Measurements from ENCODE around the gene RBM19. TPM values are rescaled to one million over a fixed set of nuclear protein-coding genes. Genes with fewer than 3 reads are reported as not detected.
A peak's percentile ranks its signal among the peaks of the same experiment; 100 is the strongest.

Gene RBM19
- polyA plus RNA-seq, 1 donor from 2014 or later, result 16.5 TPM

DNA sequence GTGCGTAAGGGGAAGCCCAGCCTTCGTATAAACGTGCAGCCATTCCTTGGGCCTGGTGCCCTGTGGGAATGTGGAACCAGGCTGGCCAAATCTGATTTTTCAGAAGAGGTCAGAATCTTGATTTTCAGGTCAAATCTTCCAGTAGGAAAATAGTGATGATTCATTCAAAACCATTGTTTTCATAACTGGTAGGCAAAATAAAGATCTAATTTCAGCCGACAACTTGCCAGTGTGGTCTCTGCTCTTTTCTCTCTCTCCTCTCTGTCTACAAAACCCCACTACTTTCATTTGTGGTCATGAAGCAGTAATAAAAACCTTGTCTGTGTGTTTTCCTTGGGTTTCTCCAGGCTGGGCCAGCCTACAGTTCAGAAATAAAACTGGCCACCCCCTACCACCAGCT lies 135.1 kb downstream of the RBM19 start:
- no peaks in the 10 kb centered on the region for H3K9me3 Mint-ChIP-seq
- peaks cover 7% of the 10 kb centered on the region for H3K36me3 Mint-ChIP-seq
- no peaks in the 10 kb centered on the region for H3K27me3 Mint-ChIP-seq
- no peak overlapping the region for H3K27ac Mint-ChIP-seq
- peaks cover 3 to 6% (median 4%) of the 10 kb centered on the region in 3 donors for H3K4me1 Mint-ChIP-seq
- no peak overlapping the region for H3K4me3 Mint-ChIP-seq

DNA sequence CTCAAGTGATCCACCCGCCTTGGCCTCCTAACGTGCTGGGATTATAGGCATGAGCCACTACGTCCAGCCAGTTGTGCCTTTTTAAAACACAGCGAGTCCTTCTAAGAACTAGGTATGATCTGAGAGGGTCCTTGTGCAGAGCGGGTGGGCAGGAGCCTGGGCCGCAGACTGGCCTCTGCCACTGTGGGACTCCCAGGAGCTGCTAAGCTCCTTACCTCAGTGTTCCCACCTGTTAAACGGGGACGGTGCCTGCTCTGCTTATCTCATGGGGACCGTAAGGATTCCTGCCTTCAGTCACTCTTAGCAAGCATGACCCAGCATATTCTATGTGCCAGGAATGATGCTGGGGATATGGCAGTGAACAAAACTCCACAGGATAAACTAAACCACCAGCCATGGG lies 136.9 kb downstream of the RBM19 start:
- Mint-ChIP-seq H3K4me1 (peaks cover 1 to 6% (median 4%) of the 10 kb centered on the region in 3 donors), H3K27me3 (no peaks in the 10 kb centered on the region), H3K9me3 (no peaks in the 10 kb centered on the region), H3K4me3 (no peak overlapping the region), H3K36me3 (peaks cover 7% of the 10 kb centered on the region), H3K27ac (no peak overlapping the region)

DNA sequence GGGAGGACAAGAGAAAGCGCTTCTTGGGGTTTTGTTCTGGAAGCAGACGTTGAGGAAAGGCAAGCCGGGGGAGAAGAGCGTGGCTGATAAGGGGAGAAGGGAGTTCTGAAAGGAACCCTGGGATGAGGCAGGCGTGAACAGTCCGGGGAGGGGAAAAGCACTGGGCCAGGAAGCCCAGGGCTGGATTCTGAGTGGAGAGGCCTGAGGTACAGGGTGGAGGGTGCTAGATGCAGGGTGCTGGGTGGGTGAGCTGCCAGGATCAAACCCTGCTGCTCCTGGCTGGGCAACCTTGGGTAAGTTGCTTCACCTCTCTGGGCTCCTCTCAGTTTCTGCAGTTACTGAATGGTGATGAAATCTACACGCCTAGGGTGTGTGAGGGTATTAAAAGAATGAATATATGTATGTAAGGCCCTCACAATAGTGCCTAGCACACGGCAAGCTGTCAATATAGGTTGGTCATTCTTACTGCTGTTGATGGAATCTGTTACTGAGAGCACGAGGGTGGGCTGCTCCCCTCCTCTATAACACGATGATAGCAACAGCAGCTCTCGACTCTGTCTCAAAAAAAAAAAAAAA lies 138.5 kb downstream of the RBM19 start:
- Mint-ChIP-seq H3K27ac (no peak overlapping the region), H3K36me3 (peaks cover 10% of the 10 kb centered on the region), H3K4me1 (peaks cover 0 to 1% (median 0%) of the 10 kb centered on the region in 3 donors), H3K9me3 (no peaks in the 10 kb centered on the region), H3K4me3 (no peak overlapping the region), H3K27me3 (no peaks in the 10 kb centered on the region)

DNA sequence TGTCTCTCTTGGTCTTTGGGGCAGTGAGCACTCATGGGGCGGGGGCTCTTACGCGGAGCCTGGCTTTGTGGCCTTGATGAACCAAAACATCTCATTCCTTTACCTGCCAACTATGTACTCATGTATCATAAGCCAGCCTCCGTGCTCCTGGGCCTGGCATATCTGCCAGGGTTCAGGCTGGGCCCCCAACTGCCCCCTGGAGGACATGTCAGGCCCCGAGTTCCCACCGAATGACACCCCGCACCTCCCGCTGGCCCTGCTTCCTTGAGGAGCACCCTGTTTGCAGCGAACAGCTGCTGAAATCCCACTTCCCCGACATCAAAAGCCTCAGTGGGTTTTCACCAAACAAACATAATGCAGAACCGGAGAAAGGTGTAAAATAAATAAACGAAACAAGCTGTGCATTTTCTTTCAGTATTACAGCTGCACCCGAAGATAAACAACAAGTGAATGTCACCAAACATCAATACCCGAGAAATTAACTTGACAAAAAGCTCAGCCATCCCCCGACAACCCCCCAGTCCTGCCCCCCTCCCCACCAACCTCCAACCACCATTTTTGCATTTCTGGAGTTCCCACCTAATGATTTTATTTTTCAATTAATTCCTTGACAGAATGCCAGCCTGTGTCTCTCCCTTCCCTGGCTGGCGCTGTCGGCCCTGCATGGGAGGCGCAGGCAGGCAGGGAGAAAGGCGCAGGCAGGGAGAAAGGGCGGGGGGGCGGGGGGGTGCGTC lies 139.2 kb downstream of the RBM19 start:
- Mint-ChIP-seq H3K4me1 (peaks cover 0 to 1% (median 0%) of the 10 kb centered on the region in 3 donors), H3K9me3 (no peaks in the 10 kb centered on the region), H3K27ac (no peak overlapping the region), H3K27me3 (no peaks in the 10 kb centered on the region), H3K4me3 (no peak overlapping the region), H3K36me3 (peaks cover 10% of the 10 kb centered on the region)

DNA sequence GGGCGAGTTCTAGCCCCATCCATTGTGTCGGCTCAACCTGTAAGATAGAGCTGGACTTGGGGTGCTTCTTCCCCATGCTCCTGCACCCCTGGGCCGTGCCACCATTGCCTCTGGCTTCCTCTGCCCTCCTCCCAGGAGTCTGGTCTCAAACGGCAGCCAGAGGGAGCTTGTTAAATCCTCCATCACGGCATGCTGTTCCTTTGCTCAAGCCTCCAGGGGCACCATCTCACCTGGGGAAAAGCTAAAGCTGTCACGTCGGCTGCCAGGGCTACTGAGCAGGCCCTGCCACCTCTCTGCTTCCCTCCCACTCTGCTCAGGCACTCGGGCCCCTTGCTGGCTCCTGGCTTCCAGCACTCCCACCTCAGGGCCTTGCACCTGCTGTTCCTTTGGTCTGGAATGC lies 140.4 kb downstream of the RBM19 start:
- H3K27ac Mint-ChIP-seq, result no peak overlapping the region
- H3K27me3 Mint-ChIP-seq, result no peaks in the 10 kb centered on the region
- peaks cover 10% of the 10 kb centered on the region for H3K36me3 Mint-ChIP-seq
- H3K4me3 Mint-ChIP-seq, result no peak overlapping the region
- no peaks in the 10 kb centered on the region for H3K9me3 Mint-ChIP-seq
- H3K4me1 Mint-ChIP-seq, result peaks cover 0 to 1% (median 0%) of the 10 kb centered on the region in 3 donors

DNA sequence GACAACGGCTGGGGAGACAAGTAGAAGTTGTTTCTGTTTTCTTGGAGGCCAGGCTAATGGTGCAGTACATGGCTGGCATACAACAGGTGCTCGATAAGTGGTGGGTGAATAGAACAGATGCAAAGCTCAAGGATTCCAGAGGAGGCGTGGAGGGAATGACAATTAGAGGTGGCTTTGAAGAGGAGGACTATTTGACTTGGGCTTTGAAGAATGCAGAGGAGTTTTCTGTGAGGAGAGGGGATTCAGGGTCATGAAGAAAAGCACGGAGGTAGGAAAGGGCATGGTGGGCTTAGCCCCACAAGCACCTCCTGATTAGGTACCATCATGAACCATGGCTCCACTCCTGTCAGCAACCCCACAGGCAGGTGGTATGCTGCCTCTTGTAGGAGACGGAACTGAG lies 142.3 kb downstream of the RBM19 start:
- H3K4me1 Mint-ChIP-seq, result peaks cover 0 to 1% (median 0%) of the 10 kb centered on the region in 3 donors
- peaks cover 10% of the 10 kb centered on the region for H3K36me3 Mint-ChIP-seq
- H3K9me3 Mint-ChIP-seq, result no peaks in the 10 kb centered on the region
- no peaks in the 10 kb centered on the region for H3K27me3 Mint-ChIP-seq
- H3K4me3 Mint-ChIP-seq, result no peak overlapping the region
- H3K27ac Mint-ChIP-seq, result no peak overlapping the region

DNA sequence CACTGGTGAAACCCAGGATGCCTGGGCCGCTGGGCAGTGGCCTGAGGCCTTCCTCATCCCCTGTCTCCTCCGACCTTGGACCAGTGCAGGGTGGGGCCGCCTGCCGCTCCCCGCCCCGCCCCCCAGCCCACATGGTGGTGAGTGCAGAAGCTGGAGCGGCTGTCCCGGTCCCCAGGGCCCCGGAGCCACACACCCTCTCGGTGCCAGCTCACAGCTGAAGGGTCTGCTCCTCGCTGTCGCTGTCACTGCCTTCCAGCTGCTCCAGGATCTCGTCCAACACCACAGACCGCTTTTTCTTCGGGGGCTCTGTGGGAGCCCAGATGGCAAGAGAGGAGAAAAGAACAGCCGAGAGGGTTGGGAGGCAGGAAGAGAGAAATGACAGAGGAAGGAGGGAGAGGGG lies 143.1 kb downstream of the RBM19 start:
- Mint-ChIP-seq H3K27ac (no peak overlapping the region), H3K27me3 (no peaks in the 10 kb centered on the region), H3K36me3 (peaks cover 10% of the 10 kb centered on the region), H3K4me1 (peaks cover 0 to 1% (median 0%) of the 10 kb centered on the region in 3 donors), H3K9me3 (no peaks in the 10 kb centered on the region), H3K4me3 (no peak overlapping the region)

DNA sequence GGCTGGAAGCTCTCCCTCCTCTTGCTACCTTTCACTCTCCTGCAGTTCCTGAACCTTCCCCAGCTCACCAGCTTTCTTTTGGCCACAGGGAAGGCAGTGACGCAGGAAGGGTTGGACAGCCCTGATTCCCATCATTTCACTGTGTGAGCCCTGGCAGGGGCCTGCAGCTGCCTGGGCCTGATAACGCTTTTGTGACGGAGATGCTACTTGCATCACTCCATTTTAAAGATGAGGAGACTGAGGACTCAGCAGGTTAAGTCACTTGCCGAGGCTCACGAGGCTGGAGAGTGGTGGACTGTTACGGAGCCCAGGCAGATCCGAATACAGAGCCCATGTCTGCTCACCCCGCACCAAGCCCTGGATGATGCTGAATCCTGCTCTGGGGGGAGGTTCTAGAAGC lies 145.3 kb downstream of the RBM19 start:
- Mint-ChIP-seq H3K9me3 (no peaks in the 10 kb centered on the region), H3K36me3 (peaks cover 12% of the 10 kb centered on the region), H3K4me1 (peaks cover 0 to 1% (median 0%) of the 10 kb centered on the region in 3 donors)

DNA sequence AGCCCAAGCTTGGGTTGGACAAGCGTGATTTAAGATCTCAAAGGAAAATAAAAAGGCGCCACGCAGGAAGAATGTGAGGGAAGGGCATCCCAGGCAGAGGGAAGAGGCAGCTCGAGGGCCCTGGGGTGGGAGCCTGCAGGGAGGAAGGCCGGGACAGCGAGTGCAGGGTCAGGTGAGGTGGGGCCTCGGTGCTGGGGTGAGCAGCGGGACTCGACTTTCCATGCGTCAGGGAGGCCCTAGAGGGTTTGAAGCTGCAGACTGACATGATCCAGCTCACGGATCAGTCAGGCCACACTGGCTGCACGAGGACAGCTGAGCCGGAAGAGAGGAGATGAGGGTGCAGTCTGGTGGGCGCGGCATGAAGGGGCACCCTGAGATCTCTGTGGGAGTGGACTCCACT lies 145.8 kb downstream of the RBM19 start:
- H3K9me3 Mint-ChIP-seq, result peaks cover 0 to 2% (median 0%) of the 10 kb centered on the region in 3 donors
- H3K27me3 Mint-ChIP-seq, result no peaks in the 10 kb centered on the region
- H3K27ac Mint-ChIP-seq, result peak overlapping the region in 1 of 3 donors; percentile 35
- peak overlapping the region in 1 of 4 donors; percentile 54 for H3K4me3 Mint-ChIP-seq
- peaks cover 12% of the 10 kb centered on the region for H3K36me3 Mint-ChIP-seq
- H3K4me1 Mint-ChIP-seq, result peaks cover 0 to 1% (median 0%) of the 10 kb centered on the region in 3 donors

More for the DNA sequence above, 145.3 kb downstream of the RBM19 start:
- no peak overlapping the region for H3K27ac Mint-ChIP-seq
- peak overlapping the region in 1 of 4 donors; percentile 54 for H3K4me3 Mint-ChIP-seq
- no peaks in the 10 kb centered on the region for H3K27me3 Mint-ChIP-seq

DNA sequence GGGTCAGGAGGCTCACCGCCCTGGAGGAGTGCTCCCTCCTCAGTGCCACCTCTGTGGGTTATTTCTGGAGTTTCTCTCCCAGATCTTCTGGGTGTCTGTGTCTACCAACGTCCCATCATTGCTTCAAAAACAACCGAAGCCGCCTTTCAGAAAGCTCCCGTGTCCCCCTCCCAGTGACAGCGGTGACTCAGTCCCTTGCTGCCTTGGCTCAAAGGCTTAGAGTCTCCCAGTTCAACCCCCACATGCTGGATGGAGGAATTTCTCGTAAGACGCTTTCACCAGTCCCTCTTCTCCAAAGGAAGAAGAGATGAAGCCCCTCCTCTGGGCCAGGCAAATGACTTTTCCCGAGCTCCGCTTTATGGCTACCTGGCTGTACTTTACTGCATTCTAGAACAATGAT lies 146.6 kb downstream of the RBM19 start:
- no peak overlapping the region for H3K4me3 Mint-ChIP-seq
- H3K4me1 Mint-ChIP-seq, result peaks cover 0 to 1% (median 0%) of the 10 kb centered on the region in 3 donors
- H3K9me3 Mint-ChIP-seq, result peaks cover 0 to 2% (median 0%) of the 10 kb centered on the region in 3 donors
- H3K27me3 Mint-ChIP-seq, result no peaks in the 10 kb centered on the region
- no peak overlapping the region for H3K27ac Mint-ChIP-seq
- H3K36me3 Mint-ChIP-seq, result peaks cover 13% of the 10 kb centered on the region

DNA sequence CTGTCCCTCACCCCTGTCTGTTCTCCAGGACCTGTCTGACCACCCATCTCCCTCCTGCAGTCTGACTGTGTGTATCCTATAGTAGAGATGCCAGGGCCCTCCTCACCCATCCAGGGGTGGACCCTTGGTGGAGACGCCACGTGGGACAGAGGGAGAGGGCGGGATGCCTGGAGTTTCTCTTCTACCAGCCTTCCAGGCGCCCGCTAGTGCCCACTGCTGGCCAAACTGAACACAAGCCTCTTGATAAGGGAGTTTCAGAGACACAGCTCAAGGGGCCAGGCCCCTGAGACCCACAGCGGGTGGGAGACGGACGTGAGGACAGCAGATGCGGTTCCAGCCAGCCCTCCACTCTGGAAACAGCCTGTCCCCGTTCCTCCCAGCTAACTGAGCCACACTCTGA lies 147.3 kb downstream of the RBM19 start:
- Mint-ChIP-seq H3K27ac (no peak overlapping the region), H3K36me3 (peaks cover 12% of the 10 kb centered on the region)

DNA sequence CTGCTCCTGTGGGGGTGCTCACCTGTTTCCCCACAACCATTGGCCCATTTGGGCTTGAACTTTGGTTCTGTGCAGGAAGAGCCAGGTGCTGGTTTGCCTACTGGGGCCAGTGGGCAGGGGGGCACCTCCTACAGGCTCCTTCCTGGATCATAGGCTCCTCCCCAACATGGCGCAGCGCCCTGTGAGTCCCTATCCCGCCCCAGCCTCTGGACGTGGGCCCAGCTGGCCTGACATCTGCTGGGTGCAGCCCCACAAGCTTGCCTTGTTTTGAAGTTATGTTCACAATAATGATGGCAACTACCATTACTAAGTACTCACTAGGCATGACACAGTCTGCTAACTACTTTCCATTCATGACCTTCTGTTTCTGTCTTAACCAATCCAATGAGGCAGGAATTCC lies 147.8 kb downstream of the RBM19 start:
- Mint-ChIP-seq H3K27me3 (no peaks in the 10 kb centered on the region), H3K9me3 (peaks cover 0 to 2% (median 0%) of the 10 kb centered on the region in 3 donors), H3K4me1 (no peaks in the 10 kb centered on the region), H3K27ac (no peak overlapping the region), H3K36me3 (peaks cover 10% of the 10 kb centered on the region), H3K4me3 (no peak overlapping the region)

More for the DNA sequence above, 147.3 kb downstream of the RBM19 start:
- no peak overlapping the region for H3K4me3 Mint-ChIP-seq
- no peaks in the 10 kb centered on the region for H3K27me3 Mint-ChIP-seq
- peaks cover 0 to 1% (median 0%) of the 10 kb centered on the region in 3 donors for H3K4me1 Mint-ChIP-seq
- H3K9me3 Mint-ChIP-seq, result peaks cover 0 to 2% (median 0%) of the 10 kb centered on the region in 3 donors

DNA sequence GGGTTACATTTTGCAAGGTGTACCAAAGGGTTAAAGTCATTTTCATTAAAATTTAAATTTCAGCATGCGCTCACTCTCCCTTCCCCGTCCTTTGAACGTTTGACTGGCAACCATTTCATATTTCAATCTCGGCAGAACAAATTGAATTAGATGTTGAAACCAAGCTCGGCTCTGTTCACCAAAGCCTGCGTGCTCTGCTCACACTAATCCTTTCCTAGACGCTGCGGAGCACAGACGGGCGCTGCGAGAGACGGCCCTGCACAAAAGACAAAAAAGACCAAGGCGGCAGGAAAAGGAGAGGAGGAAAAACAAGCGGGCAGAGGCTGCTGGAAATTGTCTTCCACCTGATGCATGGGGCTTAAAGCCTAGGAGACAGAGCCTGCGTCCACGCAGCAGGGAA lies 149.3 kb downstream of the RBM19 start:
- Mint-ChIP-seq H3K36me3 (peaks cover 9% of the 10 kb centered on the region), H3K27ac (no peak overlapping the region), H3K27me3 (no peaks in the 10 kb centered on the region)

DNA sequence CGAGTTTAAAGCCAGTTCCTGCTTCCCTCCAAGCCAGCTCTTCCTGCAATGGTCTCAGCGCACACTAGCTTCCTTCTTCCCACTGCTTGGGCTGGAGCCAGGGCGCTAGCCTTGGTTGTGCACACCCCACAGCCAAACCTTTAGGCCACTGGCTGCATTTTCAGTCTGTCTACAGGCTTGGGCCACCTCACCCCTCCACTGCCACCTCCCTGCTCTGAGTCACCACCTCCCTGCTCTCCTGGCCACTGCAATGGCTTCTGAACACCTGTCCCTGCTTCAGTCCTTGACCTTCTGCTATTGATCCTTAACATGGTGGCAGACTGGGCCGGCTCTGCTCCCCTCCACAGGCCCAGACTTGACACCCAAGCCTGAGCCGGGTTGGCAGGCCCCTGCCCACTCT lies 151.1 kb downstream of the RBM19 start:
- Mint-ChIP-seq H3K4me1 (no peaks in the 10 kb centered on the region), H3K4me3 (peak overlapping the region in 1 of 4 donors; percentile 30), H3K27ac (peak overlapping the region in 1 of 3 donors; percentile 78), H3K27me3 (no peaks in the 10 kb centered on the region), H3K36me3 (peaks cover 9% of the 10 kb centered on the region), H3K9me3 (peaks cover 0 to 7% (median 2%) of the 10 kb centered on the region in 3 donors)

More for the DNA sequence above, 149.3 kb downstream of the RBM19 start:
- no peak overlapping the region for H3K4me3 Mint-ChIP-seq
- no peaks in the 10 kb centered on the region for H3K4me1 Mint-ChIP-seq
- H3K9me3 Mint-ChIP-seq, result peaks cover 0 to 2% (median 2%) of the 10 kb centered on the region in 3 donors

DNA sequence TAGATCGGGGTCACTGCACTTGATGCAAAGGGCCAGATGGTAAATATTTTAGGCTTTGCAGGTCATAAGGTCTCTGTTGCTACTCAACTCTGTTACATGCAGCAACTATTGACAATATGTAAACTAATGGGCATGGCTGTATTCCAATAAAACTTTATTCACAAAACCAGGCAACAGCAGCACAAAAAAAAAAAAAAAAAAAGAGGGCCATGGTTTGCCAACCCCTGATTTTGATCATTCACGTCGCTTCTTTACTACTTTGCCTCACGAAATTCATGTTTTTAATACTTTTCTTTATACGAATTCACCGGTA lies 152.9 kb downstream of the RBM19 start:
- H3K27me3 Mint-ChIP-seq, result no peaks in the 10 kb centered on the region
- no peak overlapping the region for H3K4me3 Mint-ChIP-seq
- peaks cover 12% of the 10 kb centered on the region for H3K36me3 Mint-ChIP-seq
- peaks cover 0 to 7% (median 2%) of the 10 kb centered on the region in 3 donors for H3K9me3 Mint-ChIP-seq
- no peaks in the 10 kb centered on the region for H3K4me1 Mint-ChIP-seq
- H3K27ac Mint-ChIP-seq, result no peak overlapping the region

All from IgD-negative memory B cell (primary cell).